ENCODE results near the gene PLK3. TPM values are rescaled to one million over a fixed set of nuclear protein-coding genes. Genes with fewer than 3 reads are reported as not detected.
A peak's percentile ranks its signal among the peaks of the same experiment; 100 is the strongest.

Gene PLK3
- total and polyA plus RNA-seq, 9 of the 15 experiments (the other 6 are each of a cell fraction or from before 2014, with no cell fraction given): 0.52 to 22.7 (median 11.0) TPM

DNA sequence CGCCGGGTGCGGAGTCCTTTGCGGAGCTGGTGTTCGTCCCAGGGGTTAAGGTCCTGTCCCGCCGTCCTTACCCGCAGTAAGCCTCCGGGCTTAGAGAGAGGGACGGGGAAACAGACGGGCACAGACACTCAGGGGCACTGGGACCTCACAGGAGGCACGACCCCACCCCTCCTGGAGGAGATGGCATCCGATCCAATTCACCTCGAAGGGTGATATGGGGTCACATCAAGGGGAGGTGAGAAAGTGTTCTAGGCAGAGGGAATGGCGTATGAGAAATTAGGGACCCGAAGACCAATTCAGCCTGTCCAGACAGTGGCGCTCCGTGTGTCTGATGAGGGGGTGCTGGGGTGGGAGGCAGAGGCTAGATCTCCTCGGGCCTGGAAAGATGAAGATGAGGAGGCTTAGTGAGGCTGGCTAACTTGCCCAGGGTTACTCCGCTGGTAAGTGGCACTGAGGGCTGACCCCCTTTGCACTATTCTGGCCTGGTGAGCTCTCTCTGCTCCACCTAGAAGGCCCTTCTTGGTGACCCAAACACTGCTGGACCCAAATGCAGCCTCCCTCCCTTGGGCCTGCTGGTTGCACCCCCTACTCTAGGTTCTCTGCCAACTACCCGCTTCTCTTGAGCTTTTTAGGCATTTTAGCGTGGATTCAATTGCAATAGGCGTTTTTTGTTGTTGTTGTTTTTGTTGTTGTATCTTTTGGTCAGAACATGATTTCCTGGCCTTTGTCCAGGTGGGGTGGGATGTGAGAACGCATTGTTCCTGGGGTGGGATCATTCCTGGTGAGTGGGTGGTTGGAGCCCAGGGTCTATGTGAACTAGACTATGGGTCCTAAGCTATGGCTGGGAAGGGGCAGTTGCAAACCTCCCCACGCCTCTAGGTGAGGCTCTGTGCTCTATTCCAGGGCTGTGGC lies 20.4 kb downstream of the PLK3 start (continued):
- no peak for TF ChIP-seq ZNF12 (CRISPR knock-in tag; IDR thresholded peaks at IDR 0.05)
- TF ChIP-seq CHD2 (IDR thresholded peaks at IDR 0.05; ENCODE audit: low read depth, low read length): no peak
- no peak for TF ChIP-seq KLF13 (tag; IDR thresholded peaks at IDR 0.05; ENCODE audit: borderline replicate concordance, low read depth)
- TF ChIP-seq MBD2 (IDR thresholded peaks at IDR 0.05; ENCODE audit: borderline replicate concordance, low read depth): no peak
- no peak for TF ChIP-seq NR2C1 (IDR thresholded peaks at IDR 0.05)
- no peak for TF ChIP-seq NR2C1 (tag; IDR thresholded peaks at IDR 0.05)
- TF ChIP-seq BMI1 (IDR thresholded peaks at IDR 0.05; ENCODE audit: low read length): no peak
- TF ChIP-seq KHSRP (IDR thresholded peaks at IDR 0.05): no peak
- TF ChIP-seq, protein P1, sequence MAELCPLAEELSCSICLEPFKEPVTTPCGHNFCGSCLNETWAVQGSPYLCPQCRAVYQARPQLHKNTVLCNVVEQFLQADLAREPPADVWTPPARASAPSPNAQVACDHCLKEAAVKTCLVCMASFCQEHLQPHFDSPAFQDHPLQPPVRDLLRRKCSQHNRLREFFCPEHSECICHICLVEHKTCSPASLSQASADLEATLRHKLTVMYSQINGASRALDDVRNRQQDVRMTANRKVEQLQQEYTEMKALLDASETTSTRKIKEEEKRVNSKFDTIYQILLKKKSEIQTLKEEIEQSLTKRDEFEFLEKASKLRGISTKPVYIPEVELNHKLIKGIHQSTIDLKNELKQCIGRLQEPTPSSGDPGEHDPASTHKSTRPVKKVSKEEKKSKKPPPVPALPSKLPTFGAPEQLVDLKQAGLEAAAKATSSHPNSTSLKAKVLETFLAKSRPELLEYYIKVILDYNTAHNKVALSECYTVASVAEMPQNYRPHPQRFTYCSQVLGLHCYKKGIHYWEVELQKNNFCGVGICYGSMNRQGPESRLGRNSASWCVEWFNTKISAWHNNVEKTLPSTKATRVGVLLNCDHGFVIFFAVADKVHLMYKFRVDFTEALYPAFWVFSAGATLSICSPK (IDR thresholded peaks at IDR 0.05; ENCODE audit: borderline replicate concordance): no peak
- TF ChIP-seq TAF1 (IDR thresholded peaks at IDR 0.05; ENCODE audit: control insufficient read depth, extremely low read depth, insufficient read depth, low read length, severe bottlenecking): no peak
- TF ChIP-seq POLR2G (IDR thresholded peaks at IDR 0.05; ENCODE audit: low read depth, low read length): 0 out of 2 replicates have a peak, but pooled peaks have one; percentile 72
- no peak for TF ChIP-seq EP300 (IDR thresholded peaks at IDR 0.05; ENCODE audit: low read length)
- TF ChIP-seq FOXA3 (CRISPR knock-in tag; conservative IDR thresholded peaks at IDR 0.05 in 1 of 2, IDR thresholded peaks at IDR 0.05 in 1 of 2): no peak
- TF ChIP-seq ZNF57 (CRISPR knock-in tag; IDR thresholded peaks at IDR 0.05): no peak
- TF ChIP-seq CEBPB (tag; IDR thresholded peaks at IDR 0.05): no peak
- TF ChIP-seq SMAD4 (CRISPR knock-in tag; conservative IDR thresholded peaks at IDR 0.05): peak; percentile 42; the same call in 1 of the 2 replicates
- TF ChIP-seq, protein P2, sequence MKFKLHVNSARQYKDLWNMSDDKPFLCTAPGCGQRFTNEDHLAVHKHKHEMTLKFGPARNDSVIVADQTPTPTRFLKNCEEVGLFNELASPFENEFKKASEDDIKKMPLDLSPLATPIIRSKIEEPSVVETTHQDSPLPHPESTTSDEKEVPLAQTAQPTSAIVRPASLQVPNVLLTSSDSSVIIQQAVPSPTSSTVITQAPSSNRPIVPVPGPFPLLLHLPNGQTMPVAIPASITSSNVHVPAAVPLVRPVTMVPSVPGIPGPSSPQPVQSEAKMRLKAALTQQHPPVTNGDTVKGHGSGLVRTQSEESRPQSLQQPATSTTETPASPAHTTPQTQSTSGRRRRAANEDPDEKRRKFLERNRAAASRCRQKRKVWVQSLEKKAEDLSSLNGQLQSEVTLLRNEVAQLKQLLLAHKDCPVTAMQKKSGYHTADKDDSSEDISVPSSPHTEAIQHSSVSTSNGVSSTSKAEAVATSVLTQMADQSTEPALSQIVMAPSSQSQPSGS (CRISPR knock-in tag; IDR thresholded peaks at IDR 0.05): no peak
- TF ChIP-seq ZFP36 (IDR thresholded peaks at IDR 0.05; ENCODE audit: low read depth, low read length, partially characterized antibody): no peak
- TF ChIP-seq, protein P3, sequence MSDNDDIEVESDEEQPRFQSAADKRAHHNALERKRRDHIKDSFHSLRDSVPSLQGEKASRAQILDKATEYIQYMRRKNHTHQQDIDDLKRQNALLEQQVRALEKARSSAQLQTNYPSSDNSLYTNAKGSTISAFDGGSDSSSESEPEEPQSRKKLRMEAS (CRISPR knock-in tag; IDR thresholded peaks at IDR 0.05): 0 out of 2 replicates have a peak, but pooled peaks have one; percentile 23
- TF ChIP-seq RCOR1 (IDR thresholded peaks at IDR 0.05; ENCODE audit: borderline replicate concordance in 1 of 2, low read depth in 2 of 2, low read length in 2 of 2): no peak
- TF ChIP-seq, protein P4, sequence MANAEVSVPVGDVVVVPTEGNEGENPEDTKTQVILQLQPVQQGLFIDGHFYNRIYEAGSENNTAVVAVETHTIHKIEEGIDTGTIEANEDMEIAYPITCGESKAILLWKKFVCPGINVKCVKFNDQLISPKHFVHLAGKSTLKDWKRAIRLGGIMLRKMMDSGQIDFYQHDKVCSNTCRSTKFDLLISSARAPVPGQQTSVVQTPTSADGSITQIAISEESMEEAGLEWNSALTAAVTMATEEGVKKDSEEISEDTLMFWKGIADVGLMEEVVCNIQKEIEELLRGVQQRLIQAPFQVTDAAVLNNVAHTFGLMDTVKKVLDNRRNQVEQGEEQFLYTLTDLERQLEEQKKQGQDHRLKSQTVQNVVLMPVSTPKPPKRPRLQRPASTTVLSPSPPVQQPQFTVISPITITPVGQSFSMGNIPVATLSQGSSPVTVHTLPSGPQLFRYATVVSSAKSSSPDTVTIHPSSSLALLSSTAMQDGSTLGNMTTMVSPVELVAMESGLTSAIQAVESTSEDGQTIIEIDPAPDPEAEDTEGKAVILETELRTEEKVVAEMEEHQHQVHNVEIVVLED (CRISPR knock-in tag; IDR thresholded peaks at IDR 0.05): no peak
- TF ChIP-seq ZFP1 (CRISPR knock-in tag; IDR thresholded peaks at IDR 0.05): no peak
- peak; percentile 40; the same call in 1 of the 2 replicates for TF ChIP-seq ZNF165 (CRISPR knock-in tag; IDR thresholded peaks at IDR 0.05; ENCODE audit: borderline replicate concordance)
- no peak for TF ChIP-seq TSC22D4 (tag; IDR thresholded peaks at IDR 0.05)
